HEK293 (cell line): ENCODE results near the gene PAXX.

Source experiments
- CTCF ChIA-PET: fragments of 350-600 bp; formaldehyde crosslinking; extraction: SDS; loops from one replicate; lab custom pipeline; 2021; ENCODE audit warnings: antibody characterized with exemption; lab: Yijun Ruan, JAX
- POLR2A ChIA-PET: fragments of 300-600 bp; formaldehyde crosslinking; extraction: SDS; loops from one replicate; lab custom pipeline; 2020; ENCODE audit warnings: antibody characterized with exemption, inconsistent platforms; lab: Yijun Ruan, JAX
- H3K27ac ChIP-seq: fragments of 200-500 bp; sonication (Bioruptor generic); 2 replicates; pipeline ENCODE4 v1.5.1; 2014; ENCODE audit warnings: low read depth, low read length, control low read depth, inconsistent platforms; ENCODE audit errors: extremely low read depth
- H3K36me3 ChIP-seq, 2 experiments: fragments of 200-500 bp in 1 of 2; sonication (Bioruptor generic) in 1 of 2; 1 replicate in 1 of 2; 2 replicates in 1 of 2; pipeline ENCODE4 v1.5.1; 2014 to 2017; ENCODE audit warnings: inconsistent platforms in 2 of 2, low read length in 2 of 2; ENCODE audit not compliant: control insufficient read depth in 2 of 2, insufficient read depth in 1 of 2
- H3K4me1 ChIP-seq: fragments of 200-500 bp; sonication (Bioruptor generic); 2 replicates; pipeline ENCODE4 v1.5.1; 2014; ENCODE audit warnings: mild to moderate bottlenecking, low read length, inconsistent platforms; ENCODE audit not compliant: control insufficient read depth, insufficient read depth
- H3K4me3 ChIP-seq: 2 replicates; pipeline ENCODE4 v1.5.1; 2011; ENCODE audit warnings: low read depth, mild to moderate bottlenecking, control low read depth, low read length, moderate library complexity
- H3K9me3 ChIP-seq: fragments of 200-500 bp; sonication (Bioruptor generic); 2 replicates; pipeline ENCODE4 v1.5.1; 2014; ENCODE audit warnings: low read depth, low read length, inconsistent platforms; ENCODE audit not compliant: control insufficient read depth, insufficient read depth
- CTCF ChIP-seq: fragments of 450-650 bp; formaldehyde crosslinking; IDR thresholded peaks from 2 replicates; pipeline ENCODE4 v1.5.1; 2016; ENCODE audit warnings: missing biosample characterization, missing genetic modification characterization
- ELK4 ChIP-seq: IDR thresholded peaks from 2 replicates; pipeline ENCODE4 v1.6.1; 2011; ENCODE audit warnings: mild to moderate bottlenecking, low read depth, low read length, borderline replicate concordance
- GFI1B ChIP-seq: fragments of 450-650 bp; formaldehyde crosslinking; IDR thresholded peaks from 2 replicates; pipeline ENCODE4 v1.5.1; 2016; ENCODE audit warnings: missing biosample characterization, missing genetic modification characterization
- IKZF3 ChIP-seq: fragments of 450-650 bp; IDR thresholded peaks from 2 replicates; pipeline ENCODE4 v1.5.0; 2018; ENCODE audit warnings: missing biosample characterization, mild to moderate bottlenecking, missing genetic modification characterization, moderate library complexity
- KLF1 ChIP-seq: fragments of 450-650 bp; formaldehyde crosslinking; IDR thresholded peaks from 2 replicates; pipeline ENCODE4 v1.5.1; 2016; ENCODE audit warnings: missing biosample characterization, missing genetic modification characterization
- KLF8 ChIP-seq: fragments of 450-650 bp; formaldehyde crosslinking; IDR thresholded peaks from 2 replicates; pipeline ENCODE4 v1.5.1; 2016; ENCODE audit warnings: missing biosample characterization, missing genetic modification characterization
- MZF1 ChIP-seq: fragments of 450-650 bp; formaldehyde crosslinking; IDR thresholded peaks from 2 replicates; pipeline ENCODE4 v1.5.1; 2017; ENCODE audit warnings: missing biosample characterization, missing genetic modification characterization, borderline replicate concordance
- PRDM6 ChIP-seq: fragments of 450-650 bp; formaldehyde crosslinking; IDR thresholded peaks from 2 replicates; pipeline ENCODE4 v1.5.1; 2017; ENCODE audit warnings: missing biosample characterization, missing genetic modification characterization
- SCRT1 ChIP-seq: fragments of 450-650 bp; formaldehyde crosslinking; IDR thresholded peaks from 2 replicates; pipeline ENCODE4 v1.5.1; 2016; ENCODE audit warnings: missing biosample characterization, missing genetic modification characterization, borderline replicate concordance
- SP7 ChIP-seq: fragments of 450-650 bp; formaldehyde crosslinking; IDR thresholded peaks from 2 replicates; pipeline ENCODE4 v1.5.1; 2016; ENCODE audit warnings: missing biosample characterization, missing genetic modification characterization
- WT1 ChIP-seq: fragments of 450-650 bp; formaldehyde crosslinking; IDR thresholded peaks from 2 replicates; pipeline ENCODE4 v1.5.1; 2016; ENCODE audit warnings: missing biosample characterization, missing genetic modification characterization
- ZBTB17 ChIP-seq: fragments of 450-650 bp; formaldehyde crosslinking; IDR thresholded peaks from 2 replicates; pipeline ENCODE4 v1.5.1; 2016; ENCODE audit warnings: missing biosample characterization, missing genetic modification characterization
- ZBTB26 ChIP-seq: fragments of 450-650 bp; formaldehyde crosslinking; optimal IDR thresholded peaks from 2 replicates; pipeline ENCODE3; 2016; ENCODE audit warnings: missing biosample characterization, mild to moderate bottlenecking, missing genetic modification characterization
- ZNF157 ChIP-seq: fragments of 450-650 bp; formaldehyde crosslinking; IDR thresholded peaks from 2 replicates; pipeline ENCODE4 v1.5.1; 2016; ENCODE audit warnings: missing biosample characterization, missing genetic modification characterization
- ZNF16 ChIP-seq: fragments of 450-650 bp; formaldehyde crosslinking; IDR thresholded peaks from 2 replicates; pipeline ENCODE4 v1.5.1; 2016; ENCODE audit warnings: low read depth, missing biosample characterization, missing genetic modification characterization
- ZNF2 ChIP-seq: fragments of 450-650 bp; formaldehyde crosslinking; IDR thresholded peaks from 2 replicates; pipeline ENCODE4 v1.5.1; 2016; ENCODE audit warnings: missing biosample characterization, missing genetic modification characterization
- ZNF335 ChIP-seq: fragments of 450-650 bp; formaldehyde crosslinking; conservative IDR thresholded peaks from 2 replicates; pipeline ENCODE4 v1.5.1; 2016; ENCODE audit warnings: missing biosample characterization, missing genetic modification characterization
- ZNF362 ChIP-seq: fragments of 450-650 bp; formaldehyde crosslinking; IDR thresholded peaks from 2 replicates; pipeline ENCODE4 v1.5.1; 2016; ENCODE audit warnings: missing biosample characterization, missing genetic modification characterization
- ZNF366 ChIP-seq: fragments of 450-650 bp; formaldehyde crosslinking; conservative IDR thresholded peaks from 2 replicates; pipeline ENCODE4 v1.5.1; 2016; ENCODE audit warnings: missing biosample characterization, missing genetic modification characterization
- ZNF501 ChIP-seq: fragments of 450-650 bp; formaldehyde crosslinking; IDR thresholded peaks from 2 replicates; pipeline ENCODE4 v1.5.1; 2016; ENCODE audit warnings: missing biosample characterization, missing genetic modification characterization
- ZNF521 ChIP-seq: fragments of 450-650 bp; formaldehyde crosslinking; IDR thresholded peaks from 2 replicates; pipeline ENCODE4 v1.5.1; 2017; ENCODE audit warnings: missing biosample characterization, mild to moderate bottlenecking, missing genetic modification characterization
- ZNF571 ChIP-seq: fragments of 450-650 bp; formaldehyde crosslinking; IDR thresholded peaks from 2 replicates; pipeline ENCODE4 v1.5.0; 2017; ENCODE audit warnings: missing biosample characterization, missing genetic modification characterization
- ZNF585B ChIP-seq: fragments of 450-650 bp; formaldehyde crosslinking; IDR thresholded peaks from 2 replicates; pipeline ENCODE4 v1.5.1; 2016; ENCODE audit warnings: missing biosample characterization, missing genetic modification characterization
- ZNF654 ChIP-seq: fragments of 450-650 bp; formaldehyde crosslinking; IDR thresholded peaks from 2 replicates; pipeline ENCODE4 v1.5.1; 2016; ENCODE audit warnings: low read depth, missing biosample characterization, missing genetic modification characterization
- ZNF76 ChIP-seq: fragments of 450-650 bp; formaldehyde crosslinking; IDR thresholded peaks from 2 replicates; pipeline ENCODE4; 2016; ENCODE audit warnings: low read depth, missing biosample characterization, missing genetic modification characterization, borderline replicate concordance
- ZNF776 ChIP-seq: fragments of 450-650 bp; formaldehyde crosslinking; IDR thresholded peaks from 2 replicates; pipeline ENCODE4 v1.5.0; 2017; ENCODE audit warnings: missing biosample characterization, missing genetic modification characterization, borderline replicate concordance
- ZSCAN4 ChIP-seq: fragments of 450-650 bp; formaldehyde crosslinking; IDR thresholded peaks from 2 replicates; pipeline ENCODE4 v1.5.1; 2017; ENCODE audit warnings: missing biosample characterization, missing genetic modification characterization

Gene PAXX

GRCh38 chr9:136944212-136944518 lies 48.1 kb upstream of the PAXX start:
- H3K36me3 ChIP-seq = peaks cover 0 to 42% of the 10 kb centered on the region in 2 experiments; a peak in 1 of 3 replicates
- POLR2A ChIA-PET = interaction anchor here (0.6 to 0.9 kb wide), 3 partner anchors 48 to 1165 kb away, joined by 3 to 4 read pairs (median 3); partner anchors contain the start of genes PAXX and TMEM141
- H3K4me3 ChIP-seq = peak overlapping the region; percentile 51
- no peaks in the 10 kb centered on the region for H3K4me1 ChIP-seq
- CTCF ChIA-PET = interaction anchor here (0.6 to 5.7 kb wide), 10 partner anchors 8 to 263 kb away, joined by 3 to 119 read pairs (median 3); no protein-coding TSS in a partner anchor
- TF ChIP-seq ZNF585B (tag by site-specific recombination) = no peak
- no peak for TF ChIP-seq ZNF654 (tag by site-specific recombination)
- 0 out of 2 replicates have a peak, but pooled peaks have one; percentile 3 for TF ChIP-seq CTCF
- 0 out of 2 replicates have a peak, but pooled peaks have one; percentile 4 for TF ChIP-seq IKZF3 (tag by site-specific recombination)
- no peak for TF ChIP-seq SCRT1
- no peak for TF ChIP-seq ZNF335
- no peak for TF ChIP-seq KLF1
- no peak for TF ChIP-seq PRDM6
- TF ChIP-seq MZF1 = no peak
- TF ChIP-seq ZNF2 (tag by site-specific recombination) = no peak
- no peak for TF ChIP-seq KLF8 (tag by site-specific recombination)
- peak; percentile 11 for TF ChIP-seq ZBTB26 (tag by site-specific recombination)
- TF ChIP-seq ZSCAN4 (tag by site-specific recombination) = no peak
- no peak for TF ChIP-seq ZNF521
- TF ChIP-seq ZNF366 (tag by site-specific recombination) = no peak
- TF ChIP-seq GFI1B (tag by site-specific recombination) = no peak
- no peaks in the 10 kb centered on the region for H3K9me3 ChIP-seq
- peak overlapping the region; percentile 90 for H3K27ac ChIP-seq

- Histone ChIP-seq H3K27ac (peak within 1 kb of the TSS; percentile 90), H3K9me3 (no peaks in the 10 kb centered on the region), H3K4me3 (peak within 1 kb of the TSS; percentile 51), H3K4me1 (no peaks in the 10 kb centered on the region), H3K36me3 (peaks cover 0 to 37% of the 10 kb centered on the region in 2 experiments; a peak in 1 of 3 replicates)
- ChIA-PET CTCF (interaction anchor here (0.6 to 5.7 kb wide), 20 partner anchors 8 to 282 kb away, joined by 3 to 119 read pairs (median 4); partner anchors contain the start of genes RNF224 and TRAF2), POLR2A (interaction anchor here (0.6 to 0.9 kb wide), 3 partner anchors 47 to 1164 kb away, joined by 3 to 4 read pairs (median 3); partner anchors contain the start of genes PAXX and TMEM141)
- TF ChIP-seq ZBTB17 (tag by site-specific recombination) = peak; percentile 83
- TF ChIP-seq ZNF157 (tag by site-specific recombination) = no peak
- TF ChIP-seq ZNF16 (tag by site-specific recombination) = no peak
- TF ChIP-seq ZNF501 (tag by site-specific recombination) = no peak
- TF ChIP-seq ZNF776 = no peak
- TF ChIP-seq ZNF76 (tag by site-specific recombination) = peak; percentile 50; the same call in 1 of the 2 replicates
- TF ChIP-seq WT1 = no peak
- peak; percentile 60 for TF ChIP-seq SP7 (tag by site-specific recombination)
- TF ChIP-seq ELK4 = no peak; the same call in 1 of the 2 replicates
- TF ChIP-seq ZNF571 = no peak
- TF ChIP-seq ZNF362 (tag by site-specific recombination) = no peak
- TF ChIP-seq ZNF585B (tag by site-specific recombination) = no peak
Measured at GRCh38 chr9:136944519-136945332, 47.5 kb upstream of the PAXX start, which contains the start of the genes C8G and FBXW5. Gene C8G, plus strand, starts transcription at chr9:136945243. Its CDS starts 78 bp downstream, at chr9:136945321. Gene FBXW5, minus strand, starts transcription at chr9:136944738. Its CDS starts 655 bp downstream, at chr9:136944083.
